BLaER1 (cell line): ENCODE measurements around the gene APC2.

Experiments
- H3K27ac ChIP-seq: shearing (Covaris generic); formaldehyde crosslinking; 2 replicates; pipeline ENCODE4 v1.8.1; 2022
- H3K27me3 ChIP-seq: shearing (Covaris generic); formaldehyde crosslinking; 2 replicates; pipeline ENCODE4 v1.8.1; 2022
- H3K36me3 ChIP-seq: shearing (Covaris generic); formaldehyde crosslinking; 2 replicates; pipeline ENCODE4 v1.8.1; 2022
- H3K4me1 ChIP-seq: shearing (Covaris generic); formaldehyde crosslinking; 2 replicates; pipeline ENCODE4 v1.8.1; 2022
- H3K4me2 ChIP-seq: shearing (Covaris generic); formaldehyde crosslinking; 2 replicates; pipeline ENCODE4 v1.8.1; 2022
- H3K4me3 ChIP-seq: shearing (Covaris generic); formaldehyde crosslinking; 2 replicates; pipeline ENCODE4 v1.8.1; 2022
- H3K9ac ChIP-seq: shearing (Covaris generic); formaldehyde crosslinking; 2 replicates; pipeline ENCODE4 v1.8.1; 2022
- H3K9me3 ChIP-seq: shearing (Covaris generic); formaldehyde crosslinking; 2 replicates; pipeline ENCODE4 v1.8.1; 2022
- H4K20me1 ChIP-seq: shearing (Covaris generic); formaldehyde crosslinking; 2 replicates; pipeline ENCODE4 v1.8.1; 2022
- Cebpa-rat ChIP-seq: shearing (Covaris generic); IDR thresholded peaks from 2 replicates; pipeline ENCODE4 v1.8.1; 2022

The APC2 gene

DNA sequence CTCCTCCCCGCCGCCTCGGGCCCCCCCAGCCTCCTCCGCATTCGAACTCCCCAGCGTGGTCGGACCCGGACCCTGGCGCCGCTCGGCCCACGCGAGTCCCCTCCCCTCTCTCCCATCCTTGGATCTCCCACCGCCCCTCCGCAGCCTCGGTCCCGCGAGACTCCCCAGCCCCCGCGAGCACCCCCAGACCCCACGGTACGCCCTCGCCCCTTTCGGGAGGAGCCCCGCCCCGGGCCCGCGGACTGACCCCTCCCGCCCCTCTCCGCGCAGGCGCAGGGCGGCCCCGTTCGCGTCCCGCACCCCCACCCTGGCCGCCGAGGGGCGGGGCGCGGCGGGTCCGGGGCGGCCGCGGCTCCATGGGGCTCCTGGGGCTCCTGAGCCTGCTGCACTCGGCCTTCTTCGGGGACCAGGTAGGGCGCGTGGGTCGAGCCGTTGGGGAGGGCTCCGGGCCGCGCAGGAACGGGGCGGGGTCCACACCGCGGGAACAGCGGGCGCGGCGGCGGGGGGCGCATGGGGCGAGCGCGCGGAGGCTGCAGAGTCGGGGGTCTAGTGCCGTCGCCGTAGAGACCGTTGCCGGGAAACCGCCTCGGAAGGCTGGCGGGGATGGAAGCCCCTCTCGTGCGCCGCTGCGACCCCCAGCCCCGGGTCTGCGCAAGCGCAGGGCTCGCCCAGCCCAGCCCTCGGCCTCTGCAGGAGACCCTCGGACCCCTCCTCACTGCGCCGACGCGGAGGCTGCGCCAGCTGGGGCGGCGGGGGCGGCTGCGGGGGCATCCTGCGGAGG lies 3.8 kb upstream of the APC2 start:
- H3K4me2 ChIP-seq = no peak overlapping the region
- peaks cover 23% of the 10 kb centered on the region for H3K36me3 ChIP-seq
- 0 out of 2 replicates have a peak overlapping the region, but pooled peaks have one; percentile 4 for H3K4me3 ChIP-seq
- no peak overlapping the region for H3K9ac ChIP-seq
- no peaks in the 10 kb centered on the region for H3K9me3 ChIP-seq
- H3K27me3 ChIP-seq = peaks cover 65% of the 10 kb centered on the region
- peaks cover 38% of the 10 kb centered on the region for H3K4me1 ChIP-seq
- peaks cover 99% of the 10 kb centered on the region for H4K20me1 ChIP-seq
- H3K27ac ChIP-seq = no peak overlapping the region
- TF ChIP-seq Cebpa-rat = no peak

GRCh38 chr19:1446713-1447481 lies 3.0 kb upstream of the APC2 start:
- Histone ChIP-seq H4K20me1 (peaks cover 93% of the 10 kb centered on the region), H3K4me2 (0 out of 2 replicates have a peak overlapping the region, but pooled peaks have one; percentile 9), H3K4me3 (0 out of 2 replicates have a peak overlapping the region, but pooled peaks have one; percentile 4), H3K27me3 (peaks cover 73% of the 10 kb centered on the region), H3K9ac (no peak overlapping the region), H3K36me3 (peaks cover 15% of the 10 kb centered on the region), H3K27ac (no peak overlapping the region), H3K9me3 (no peaks in the 10 kb centered on the region), H3K4me1 (peaks cover 35% of the 10 kb centered on the region)
- no peak for TF ChIP-seq Cebpa-rat

DNA sequence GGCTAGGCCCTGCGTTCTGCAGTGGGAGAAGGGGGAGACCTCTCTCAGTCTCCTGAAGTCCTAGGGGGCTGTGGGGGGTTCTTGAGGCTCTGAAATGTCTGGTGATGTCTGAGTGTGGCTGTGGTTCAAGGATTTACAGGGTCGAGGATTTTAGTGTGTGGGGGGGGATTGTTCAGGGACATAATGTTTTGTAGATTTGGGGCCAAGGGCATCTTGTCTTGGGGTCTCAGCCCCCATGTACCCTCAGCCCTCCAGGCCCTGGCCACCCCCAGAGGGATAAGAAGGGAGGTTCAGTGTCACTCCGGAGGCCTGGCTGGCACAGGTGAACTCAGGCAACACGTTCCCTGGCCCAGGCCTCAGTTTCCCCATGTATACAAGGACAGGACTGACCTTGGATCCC lies 2.4 kb upstream of the APC2 start:
- Histone ChIP-seq H3K36me3 (peaks cover 9% of the 10 kb centered on the region), H3K27me3 (peaks cover 79% of the 10 kb centered on the region), H3K9me3 (no peaks in the 10 kb centered on the region), H3K4me3 (no peak overlapping the region), H3K4me2 (no peak overlapping the region), H3K9ac (no peak overlapping the region), H3K27ac (no peak overlapping the region), H3K4me1 (peaks cover 31% of the 10 kb centered on the region), H4K20me1 (peaks cover 93% of the 10 kb centered on the region)
- no peak for TF ChIP-seq Cebpa-rat

GRCh38 chr19:1447944-1448343 lies 2.0 kb upstream of the APC2 start:
- peaks cover 31% of the 10 kb centered on the region for H3K4me1 ChIP-seq
- H3K4me3 ChIP-seq = no peak overlapping the region
- no peaks in the 10 kb centered on the region for H3K9me3 ChIP-seq
- peaks cover 83% of the 10 kb centered on the region for H3K27me3 ChIP-seq
- peaks cover 5% of the 10 kb centered on the region for H3K36me3 ChIP-seq
- no peak overlapping the region for H3K9ac ChIP-seq
- H4K20me1 ChIP-seq = peaks cover 93% of the 10 kb centered on the region
- H3K4me2 ChIP-seq = no peak overlapping the region
- no peak for TF ChIP-seq Cebpa-rat
- no peak overlapping the region for H3K27ac ChIP-seq

- no peak for TF ChIP-seq Cebpa-rat
- no peaks in the 10 kb centered on the region for H3K36me3 ChIP-seq
- no peak overlapping the region for H3K4me3 ChIP-seq
- peaks cover 92% of the 10 kb centered on the region for H3K27me3 ChIP-seq
- no peak overlapping the region for H3K27ac ChIP-seq
- no peaks in the 10 kb centered on the region for H3K9me3 ChIP-seq
- H3K4me1 ChIP-seq = peaks cover 40% of the 10 kb centered on the region
- peak overlapping the region; percentile 78; the same call in 1 of the 2 replicates for H3K4me2 ChIP-seq
- no peak overlapping the region for H3K9ac ChIP-seq
- peaks cover 70% of the 10 kb centered on the region for H4K20me1 ChIP-seq
Measured at GRCh38 chr19:1450735-1451731, 1.1 kb downstream of the APC2 start.

- Histone ChIP-seq H3K36me3 (no peaks in the 10 kb centered on the region), H3K27ac (no peak overlapping the region), H4K20me1 (peaks cover 70% of the 10 kb centered on the region), H3K4me1 (peaks cover 51% of the 10 kb centered on the region), H3K4me3 (no peak overlapping the region), H3K9ac (no peak overlapping the region), H3K4me2 (no peak overlapping the region), H3K27me3 (peaks cover 92% of the 10 kb centered on the region), H3K9me3 (no peaks in the 10 kb centered on the region)
- TF ChIP-seq Cebpa-rat = no peak
Measured at GRCh38 chr19:1451916-1452801, 2.2 kb downstream of the APC2 start.

- Histone ChIP-seq H3K9ac (no peak overlapping the region), H3K9me3 (no peaks in the 10 kb centered on the region), H3K4me2 (peak overlapping the region; percentile 96), H3K4me1 (peaks cover 53% of the 10 kb centered on the region), H3K36me3 (no peaks in the 10 kb centered on the region), H3K4me3 (no peak overlapping the region), H3K27me3 (peaks cover 91% of the 10 kb centered on the region), H4K20me1 (peaks cover 67% of the 10 kb centered on the region), H3K27ac (no peak overlapping the region)
- no peak for TF ChIP-seq Cebpa-rat
Measured at GRCh38 chr19:1452802-1453524, 3.0 kb downstream of the APC2 start.
